Bone marrow (tissue), 2 donors: ENCODE measurements around the gene RNF186.
"Not testable (repeated sequence)": the region's sequence is repeated elsewhere in the genome, so short reads cannot be mapped to it uniquely, and the experiment has no call there.

Experiments
- DNase-seq, 2 donors: peaks; one replicate each; lab custom pipeline; 2025; lab: John Stamatoyannopoulos, UW

Gene RNF186

DNA sequence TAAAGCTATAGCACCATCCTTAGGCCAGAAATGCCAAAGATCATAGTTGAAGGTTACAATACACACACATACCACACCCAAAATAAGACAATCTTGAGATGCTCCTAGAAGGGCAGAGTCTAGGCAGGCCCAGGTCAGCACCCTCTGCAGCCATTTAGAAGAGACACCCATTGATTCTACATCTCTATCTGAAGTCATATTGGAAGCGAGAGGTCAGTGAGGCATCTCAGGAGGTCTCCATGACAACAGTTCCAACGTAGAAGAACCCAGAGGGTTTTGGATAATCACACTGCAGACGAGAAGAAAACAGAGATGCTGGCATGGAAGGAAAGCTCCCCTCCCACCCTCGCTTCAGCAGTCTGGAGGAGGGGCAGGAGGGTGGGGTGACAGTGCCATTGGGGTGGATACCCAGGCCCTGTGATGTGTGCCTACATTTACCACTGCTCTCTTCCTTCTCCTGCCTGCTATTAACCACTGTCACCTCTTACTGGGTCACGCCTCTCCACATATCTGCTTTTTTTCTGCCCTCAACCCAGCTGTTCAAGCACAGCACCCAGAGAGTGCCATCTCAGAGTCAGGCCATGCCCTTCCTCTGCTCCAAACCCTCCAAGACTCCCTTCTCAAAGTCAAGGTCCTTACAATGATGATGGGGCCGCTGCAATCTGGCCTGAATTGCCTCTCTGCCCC lies 21.6 kb downstream of the RNF186 start:
- no peak for DNase-seq

- DNase-seq, result no peak
Observed at GRCh38 chr1:19792237-19793002, 22.7 kb downstream of the RNF186 start.

- not testable (repeated sequence) for DNase-seq
Observed at GRCh38 chr1:19790061-19790975, 24.8 kb downstream of the RNF186 start.

DNA sequence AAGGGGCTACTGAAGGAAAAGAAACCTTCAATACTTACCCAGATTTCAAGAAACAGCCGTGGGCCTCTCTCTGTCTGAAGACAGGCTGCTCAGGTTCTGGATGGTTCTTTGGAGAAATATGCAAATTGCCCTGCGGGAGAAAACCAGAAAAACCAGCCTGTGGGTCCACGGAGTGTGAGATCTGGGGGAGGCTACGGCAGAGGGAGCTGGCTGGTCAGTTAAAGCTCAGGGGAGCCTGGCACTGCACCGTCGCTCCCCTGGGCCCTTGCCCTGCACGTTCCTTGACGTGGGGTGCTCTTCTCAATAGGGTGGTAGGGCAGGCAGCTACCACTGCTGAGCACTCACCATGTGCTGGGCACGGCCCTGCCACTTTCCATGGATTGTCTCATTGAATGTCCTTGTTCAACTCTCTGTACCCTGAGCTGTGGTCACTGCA lies 28.1 kb downstream of the RNF186 start:
- no peak for DNase-seq

DNA sequence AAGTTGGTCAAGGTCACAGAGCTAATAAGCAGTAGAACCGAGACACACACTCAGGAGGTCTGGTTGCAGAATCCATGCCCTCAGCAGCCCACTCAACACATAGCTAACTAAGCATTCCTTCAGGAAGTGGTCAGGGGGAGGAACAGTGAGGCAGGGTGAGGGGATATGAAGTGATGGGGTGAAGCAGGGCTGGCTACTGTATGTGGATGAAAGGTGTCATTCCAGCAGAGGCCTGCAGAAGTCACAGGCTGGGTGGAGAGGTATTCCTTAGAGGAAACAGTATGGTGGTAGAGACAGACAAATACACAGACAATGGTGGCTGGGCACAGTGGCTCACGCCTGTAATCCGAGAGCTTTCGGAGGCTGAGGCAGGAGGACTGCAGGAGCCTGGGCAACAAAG lies 29.4 kb downstream of the RNF186 start:
- DNase-seq, result no peak

DNA sequence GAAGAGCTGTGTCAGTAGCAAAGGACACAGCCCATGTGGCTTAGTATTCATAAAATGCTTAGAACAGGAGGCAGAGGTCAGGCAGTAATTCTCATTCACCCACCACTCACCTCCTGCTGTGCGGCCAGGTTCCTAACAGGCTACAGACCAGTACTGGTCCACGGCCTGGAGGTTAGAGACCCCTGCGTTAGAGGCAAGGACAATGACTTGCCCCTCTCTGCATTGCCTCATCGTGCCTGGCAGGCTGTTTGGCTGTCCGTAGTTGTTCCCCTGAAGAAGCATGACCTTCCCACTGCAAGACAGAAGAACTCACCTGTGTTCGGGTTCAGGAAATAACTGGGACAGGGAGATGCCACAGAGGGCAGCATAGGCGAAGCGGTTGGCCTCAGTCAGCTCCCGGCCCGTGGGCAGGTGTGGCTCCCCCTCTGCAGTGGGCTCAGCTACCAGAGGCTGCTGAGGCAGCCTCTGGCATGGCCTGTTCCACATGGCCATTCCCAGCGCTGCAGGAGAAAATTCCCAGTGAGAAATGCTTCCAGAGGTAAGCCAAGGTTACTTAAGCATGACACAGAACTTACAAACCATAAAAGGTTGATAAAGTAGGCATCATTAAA lies 34.7 kb downstream of the RNF186 start:
- DNase-seq, result no peak

- no peak for DNase-seq
Observed at GRCh38 chr1:19776933-19777332, 38.1 kb downstream of the RNF186 start.

- no peak for DNase-seq
Observed at GRCh38 chr1:19776287-19776686, 38.8 kb downstream of the RNF186 start.

DNA sequence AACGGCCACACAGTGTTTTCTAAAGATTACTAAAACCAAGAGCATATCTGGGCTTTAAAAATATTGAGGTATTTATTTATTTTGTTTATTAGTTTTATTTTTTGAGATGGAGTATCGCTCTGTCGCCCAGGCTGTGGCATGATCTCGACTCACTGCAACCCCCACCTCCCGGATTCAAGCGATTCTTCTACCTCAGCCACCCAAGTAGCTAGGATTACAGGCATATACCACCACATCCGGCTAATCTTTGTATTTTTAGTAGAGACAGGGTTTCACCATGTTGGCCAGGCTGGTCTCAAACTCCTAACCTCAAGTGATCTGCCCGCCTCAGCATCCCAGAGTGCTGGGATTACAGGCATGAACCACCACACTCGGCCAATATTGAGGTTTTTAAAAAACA lies 39.3 kb downstream of the RNF186 start:
- no peak for DNase-seq

GRCh38 chr1:19775317-19775716 lies 39.8 kb downstream of the RNF186 start:
- DNase-seq, result no peak

DNA sequence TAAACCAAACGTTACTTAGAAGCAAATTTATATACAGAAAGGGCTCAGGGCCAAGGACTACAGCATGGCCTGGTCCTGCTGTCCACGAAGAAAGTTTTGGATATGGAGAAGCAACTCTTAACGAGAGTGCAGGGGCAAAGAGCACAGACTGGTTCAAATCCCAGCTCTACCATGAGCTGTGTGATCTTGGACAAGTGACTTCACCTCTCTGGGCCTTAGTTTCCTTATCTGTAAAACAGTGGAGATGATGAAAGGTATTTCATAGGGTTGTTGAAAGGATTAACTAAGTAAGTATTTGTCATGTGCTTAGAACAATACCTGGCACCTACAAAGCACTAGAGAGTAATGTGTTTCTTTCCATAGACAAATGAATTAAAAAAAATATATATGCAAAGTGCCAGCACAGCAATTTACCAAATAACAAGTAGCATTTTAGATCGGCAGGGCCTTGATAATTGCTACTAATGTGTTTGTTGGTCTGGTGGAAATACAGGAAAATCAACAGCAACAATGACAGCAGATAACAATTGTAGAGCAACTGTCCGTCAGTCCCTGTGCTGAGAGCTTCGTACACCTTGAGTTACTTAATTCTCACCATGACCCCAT lies 40.8 kb downstream of the RNF186 start:
- DNase-seq, result no peak

DNA sequence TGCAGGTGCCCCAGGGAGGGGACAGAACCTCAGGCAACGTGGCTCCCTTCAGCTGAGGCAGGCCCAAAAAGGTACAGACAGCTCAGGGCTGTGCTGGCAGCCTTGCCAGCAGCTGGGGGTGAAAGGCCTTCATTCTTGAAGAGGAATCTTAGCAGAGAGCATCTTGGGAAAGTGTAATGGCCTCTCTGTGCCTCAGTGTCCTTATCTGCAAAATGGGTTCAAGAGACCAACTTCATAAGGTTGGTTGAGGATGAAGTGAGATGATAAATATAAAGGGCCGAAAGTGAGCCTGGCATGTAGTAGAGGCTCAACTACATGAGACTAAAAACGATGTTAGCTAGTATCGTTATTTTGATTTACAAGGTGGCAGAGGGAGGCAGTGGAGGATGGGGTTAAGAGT lies 41.6 kb downstream of the RNF186 start:
- DNase-seq, result no peak

- DNase-seq, result no peak
Observed at GRCh38 chr1:19772053-19772452, 43.0 kb downstream of the RNF186 start.

GRCh38 chr1:19771350-19771749 lies 43.7 kb downstream of the RNF186 start:
- DNase-seq, result no peak

- no peak for DNase-seq
Observed at GRCh38 chr1:19770436-19771190, 44.5 kb downstream of the RNF186 start.

GRCh38 chr1:19769211-19769932 lies 45.7 kb downstream of the RNF186 start:
- DNase-seq, result no peak

DNA sequence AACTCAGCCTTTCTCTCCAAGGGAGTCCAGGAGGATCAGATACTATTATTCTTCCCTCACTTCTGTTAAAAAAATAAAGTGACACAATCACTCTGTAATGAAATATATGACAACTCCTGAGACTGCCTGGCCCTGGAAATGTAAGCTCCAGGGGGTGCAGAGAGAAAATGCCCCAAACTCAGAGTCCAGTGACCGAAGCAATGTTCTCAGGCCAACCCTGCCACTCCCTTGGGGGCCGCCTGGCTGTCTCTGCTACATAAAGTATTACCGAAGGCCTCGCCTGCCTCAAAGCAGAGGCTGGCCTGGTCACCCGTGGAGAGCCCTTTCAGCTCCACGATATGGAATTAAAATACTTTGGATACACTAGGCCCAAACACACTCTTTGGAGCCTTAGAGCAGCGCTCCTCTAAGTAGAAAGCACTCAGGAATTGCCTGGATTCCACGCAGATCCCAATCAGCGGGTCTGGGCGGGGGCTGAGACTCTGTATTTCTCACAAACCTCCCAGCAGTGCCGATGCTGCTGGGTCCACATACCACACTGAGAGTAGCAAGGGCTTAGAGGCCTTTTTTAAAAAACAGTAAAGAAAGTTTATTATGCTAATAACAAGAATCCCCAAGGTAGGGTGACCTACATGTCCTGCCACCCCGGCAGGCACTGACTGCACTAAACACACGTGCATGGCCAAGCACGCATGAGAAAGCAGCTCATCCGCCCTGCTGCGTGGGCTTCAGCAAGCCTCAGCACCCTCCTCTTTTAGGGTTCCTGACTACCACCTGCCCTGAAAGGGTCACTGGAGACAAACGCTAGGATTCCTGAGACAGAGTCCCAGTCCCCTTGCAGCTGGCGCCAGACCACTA lies 46.5 kb downstream of the RNF186 start:
- no peak for DNase-seq

DNA sequence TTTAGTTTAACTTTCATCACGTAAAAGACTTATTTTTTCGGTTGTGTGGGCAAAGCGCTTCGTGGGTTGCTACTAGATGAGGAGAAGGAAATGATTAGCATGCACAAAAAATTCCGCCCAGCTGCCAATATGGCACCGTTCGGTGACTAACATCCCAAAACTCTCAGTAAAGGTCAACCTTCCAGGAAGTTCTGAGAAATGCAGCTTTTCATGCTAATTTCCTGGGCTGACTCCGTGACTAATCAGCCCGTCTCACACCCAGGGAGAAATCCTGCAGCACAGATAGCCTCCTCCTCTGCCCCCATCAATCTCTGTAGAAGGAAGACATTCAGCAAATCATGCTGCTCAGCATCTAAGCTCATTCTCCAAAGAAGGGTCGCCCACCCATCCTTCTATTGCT lies 49.5 kb downstream of the RNF186 start:
- DNase-seq, result no peak

- no peak for DNase-seq
Observed at GRCh38 chr1:19764848-19765247, 50.2 kb downstream of the RNF186 start.
